ENCODE measurements around the gene ABCB9.

DNA sequence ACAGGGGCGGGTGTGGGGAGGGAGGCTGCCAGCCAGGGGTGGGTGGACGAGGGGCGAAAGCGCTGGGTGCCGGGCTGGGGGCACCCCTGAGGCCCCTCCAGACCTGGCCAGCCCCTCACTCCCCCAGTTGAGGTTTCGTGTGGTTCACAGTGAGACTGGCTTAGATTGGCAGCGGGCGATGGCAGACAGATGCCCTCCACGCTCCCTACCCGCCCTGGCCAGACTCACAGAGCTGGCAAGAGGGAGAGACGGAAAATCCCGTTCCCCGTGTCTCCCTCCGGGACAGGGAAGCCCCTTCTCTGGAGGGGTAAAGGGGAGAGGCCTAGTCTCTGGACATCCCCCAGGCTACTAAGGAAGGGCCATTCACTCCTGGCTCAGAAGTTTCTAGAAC, 37.1 kb downstream of the ABCB9 start:
- TF ChIP-seq, protein P1, sequence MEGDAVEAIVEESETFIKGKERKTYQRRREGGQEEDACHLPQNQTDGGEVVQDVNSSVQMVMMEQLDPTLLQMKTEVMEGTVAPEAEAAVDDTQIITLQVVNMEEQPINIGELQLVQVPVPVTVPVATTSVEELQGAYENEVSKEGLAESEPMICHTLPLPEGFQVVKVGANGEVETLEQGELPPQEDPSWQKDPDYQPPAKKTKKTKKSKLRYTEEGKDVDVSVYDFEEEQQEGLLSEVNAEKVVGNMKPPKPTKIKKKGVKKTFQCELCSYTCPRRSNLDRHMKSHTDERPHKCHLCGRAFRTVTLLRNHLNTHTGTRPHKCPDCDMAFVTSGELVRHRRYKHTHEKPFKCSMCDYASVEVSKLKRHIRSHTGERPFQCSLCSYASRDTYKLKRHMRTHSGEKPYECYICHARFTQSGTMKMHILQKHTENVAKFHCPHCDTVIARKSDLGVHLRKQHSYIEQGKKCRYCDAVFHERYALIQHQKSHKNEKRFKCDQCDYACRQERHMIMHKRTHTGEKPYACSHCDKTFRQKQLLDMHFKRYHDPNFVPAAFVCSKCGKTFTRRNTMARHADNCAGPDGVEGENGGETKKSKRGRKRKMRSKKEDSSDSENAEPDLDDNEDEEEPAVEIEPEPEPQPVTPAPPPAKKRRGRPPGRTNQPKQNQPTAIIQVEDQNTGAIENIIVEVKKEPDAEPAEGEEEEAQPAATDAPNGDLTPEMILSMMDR (IDR thresholded peaks at IDR 0.05), result no peak
- no peak for TF ChIP-seq POLR2AphosphoS5 (IDR thresholded peaks at IDR 0.05)
- no peak for TF ChIP-seq POLR2A (IDR thresholded peaks at IDR 0.05)
- TF ChIP-seq EP300 (IDR thresholded peaks at IDR 0.05), result no peak

Data from suprapubic skin (tissue), 4 donors.